ENCODE measurements around the gene PDE11A. TPM values are rescaled to one million over a fixed set of nuclear protein-coding genes. Genes with fewer than 3 reads are reported as not detected.

Gene PDE11A
- total and polyA plus RNA-seq, 2 of the 13 experiments (the other 11 are each of a cell fraction or from before 2014, with no cell fraction given) = 1.2 to 1.7 TPM

GRCh38 chr2:177579486-177580036 is 493.0 kb downstream of the PDE11A start (continued):
- TF ChIP-seq RERE (CRISPR knock-in tag; IDR thresholded peaks at IDR 0.05; ENCODE audit: low read depth) = no peak
- TF ChIP-seq ZBTB40 (IDR thresholded peaks at IDR 0.05) = no peak
- no peak for TF ChIP-seq ZBTB40 (CRISPR knock-in tag; IDR thresholded peaks at IDR 0.05)
- TF ChIP-seq SMARCE1 (IDR thresholded peaks at IDR 0.05; ENCODE audit: borderline replicate concordance) = 0 out of 2 replicates have a peak, but pooled peaks have one; percentile 17
- no peak for TF ChIP-seq NAIF1 (CRISPR knock-in tag; IDR thresholded peaks at IDR 0.05; ENCODE audit: borderline replicate concordance)
- no peak for TF ChIP-seq ZSCAN31 (CRISPR knock-in tag; IDR thresholded peaks at IDR 0.05; ENCODE audit: low read depth)
- no peak for TF ChIP-seq ZNF547 (CRISPR knock-in tag; IDR thresholded peaks at IDR 0.05)
- no peak for TF ChIP-seq PTBP1 (IDR thresholded peaks at IDR 0.05; ENCODE audit: low read depth, low read length, poor library complexity, severe bottlenecking)
- TF ChIP-seq THAP9 (CRISPR knock-in tag; IDR thresholded peaks at IDR 0.05; ENCODE audit: borderline replicate concordance) = no peak
- TF ChIP-seq JUN (CRISPR knock-in tag; IDR thresholded peaks at IDR 0.05) = peak; percentile 86
